Stimulated activated CD8-positive, alpha-beta memory T cell treated with anti-CD3 and anti-CD28 coated beads, Interleukin-7, amount 100 ng/mL, for 4 hours (primary cell): ENCODE results near the gene CD3E.
A peak's percentile ranks its signal among the peaks of the same experiment; 100 is the strongest.

Experiments used
- DNase-seq, 2 donors: peaks; one replicate each; pipeline ENCODE4 v3.0.0-alpha.2; 2020; ENCODE audit warnings: low read depth in 2 of 2

The CD3E gene

DNA sequence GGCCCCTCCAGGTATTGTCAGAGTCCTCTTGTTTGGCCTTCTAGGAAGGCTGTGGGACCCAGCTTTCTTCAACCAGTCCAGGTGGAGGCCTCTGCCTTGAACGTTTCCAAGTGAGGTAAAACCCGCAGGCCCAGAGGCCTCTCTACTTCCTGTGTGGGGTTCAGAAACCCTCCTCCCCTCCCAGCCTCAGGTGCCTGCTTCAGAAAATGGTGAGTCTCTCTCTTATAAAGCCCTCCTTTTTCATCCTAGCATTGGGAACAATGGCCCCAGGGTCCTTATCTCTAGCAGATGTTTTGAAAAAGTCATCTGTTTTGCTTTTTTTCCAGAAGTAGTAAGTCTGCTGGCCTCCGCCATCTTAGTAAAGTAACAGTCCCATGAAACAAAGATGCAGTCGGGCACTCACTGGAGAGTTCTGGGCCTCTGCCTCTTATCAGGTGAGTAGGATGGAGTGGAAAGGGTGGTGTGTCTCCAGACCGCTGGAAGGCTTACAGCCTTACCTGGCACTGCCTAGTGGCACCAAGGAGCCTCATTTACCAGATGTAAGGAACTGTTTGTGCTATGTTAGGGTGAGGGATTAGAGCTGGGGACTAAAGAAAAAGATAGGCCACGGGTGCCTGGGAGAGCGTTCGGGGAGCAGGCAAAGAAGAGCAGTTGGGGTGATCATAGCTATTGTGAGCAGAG is at the start of gene CD3E:
Gene CD3E (plus strand): TSS at position 163 of the 681 bp plus-strand sequence. CDS start 223 bp downstream, at position 386.
- peak; percentile 33 to 54 for DNase-seq

DNA sequence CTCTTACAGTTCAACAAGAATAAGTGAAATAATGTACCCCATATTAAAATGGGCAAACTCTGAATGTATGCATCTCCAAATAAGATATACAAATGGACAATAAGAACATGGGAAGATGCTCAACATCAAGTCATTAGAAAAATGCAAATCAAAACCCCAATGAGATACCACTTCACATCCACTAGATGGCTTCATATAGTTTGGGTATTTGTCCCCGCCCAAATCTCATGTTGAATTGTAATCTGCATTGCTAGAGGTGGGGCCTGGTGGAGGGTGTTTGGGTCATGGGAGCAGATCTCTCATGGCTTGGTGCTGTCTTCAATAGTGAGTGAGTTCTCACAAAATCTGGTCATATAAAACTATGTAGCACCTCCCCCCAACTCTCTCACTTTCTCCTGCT is 46.1 kb upstream of the CD3E start:
- DNase-seq, result no peak

DNA sequence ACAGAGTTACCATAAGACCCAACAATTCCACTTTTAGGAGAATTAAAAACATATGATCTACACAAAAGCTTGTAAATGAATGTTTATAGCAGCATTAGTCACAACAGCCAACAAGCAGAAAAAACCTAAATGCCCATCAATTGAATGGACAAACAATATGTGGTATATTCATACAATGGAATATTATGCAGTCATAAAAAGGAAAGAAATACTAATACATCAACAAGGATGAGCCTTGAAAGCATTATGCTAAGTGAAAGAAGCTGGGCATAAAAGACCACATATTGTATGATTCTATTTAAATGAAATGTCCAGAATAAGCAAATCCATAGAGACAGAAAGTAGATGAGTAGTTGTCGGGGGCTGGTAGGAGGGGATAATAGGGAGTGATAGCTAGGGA is 45.4 kb upstream of the CD3E start:
- DNase-seq, result no peak

DNA sequence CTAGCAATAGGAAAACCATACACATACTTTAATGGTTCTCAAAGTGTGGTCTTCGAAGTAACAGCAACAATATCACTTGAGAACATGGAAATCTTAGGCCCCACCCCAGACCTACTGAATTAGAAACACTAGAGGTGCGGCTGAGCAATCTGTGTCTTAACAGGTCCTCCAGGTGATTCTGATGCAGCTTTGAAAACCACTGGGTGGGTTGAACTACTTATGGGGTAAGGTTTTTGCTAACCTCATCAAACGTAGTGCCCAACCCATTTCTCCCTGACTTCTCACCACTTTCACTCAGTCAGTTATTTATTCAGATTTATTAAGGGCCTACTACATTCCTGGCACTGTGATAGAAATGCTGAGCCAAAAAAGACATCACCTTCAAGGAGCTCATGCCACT is 44.2 kb upstream of the CD3E start:
- DNase-seq, result no peak

DNA sequence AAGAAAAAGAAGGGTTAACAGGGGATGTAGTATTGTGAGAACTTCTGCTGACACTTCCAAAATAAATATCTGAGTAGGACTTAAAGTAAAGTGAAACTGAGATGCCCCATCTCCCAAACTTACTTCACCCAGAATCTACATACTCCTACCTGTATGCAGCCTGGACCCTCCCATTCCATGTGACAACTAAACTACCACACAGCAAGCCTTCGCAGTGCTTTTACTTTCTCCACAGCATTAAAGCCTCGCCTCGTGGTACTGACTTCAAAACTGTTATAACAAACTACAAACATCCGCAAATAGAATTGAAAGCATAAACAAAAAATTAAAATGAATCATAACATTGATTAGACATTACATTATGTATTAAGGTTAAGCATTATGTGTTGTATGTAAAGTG is 41.4 kb upstream of the CD3E start:
- DNase-seq, result no peak

DNA sequence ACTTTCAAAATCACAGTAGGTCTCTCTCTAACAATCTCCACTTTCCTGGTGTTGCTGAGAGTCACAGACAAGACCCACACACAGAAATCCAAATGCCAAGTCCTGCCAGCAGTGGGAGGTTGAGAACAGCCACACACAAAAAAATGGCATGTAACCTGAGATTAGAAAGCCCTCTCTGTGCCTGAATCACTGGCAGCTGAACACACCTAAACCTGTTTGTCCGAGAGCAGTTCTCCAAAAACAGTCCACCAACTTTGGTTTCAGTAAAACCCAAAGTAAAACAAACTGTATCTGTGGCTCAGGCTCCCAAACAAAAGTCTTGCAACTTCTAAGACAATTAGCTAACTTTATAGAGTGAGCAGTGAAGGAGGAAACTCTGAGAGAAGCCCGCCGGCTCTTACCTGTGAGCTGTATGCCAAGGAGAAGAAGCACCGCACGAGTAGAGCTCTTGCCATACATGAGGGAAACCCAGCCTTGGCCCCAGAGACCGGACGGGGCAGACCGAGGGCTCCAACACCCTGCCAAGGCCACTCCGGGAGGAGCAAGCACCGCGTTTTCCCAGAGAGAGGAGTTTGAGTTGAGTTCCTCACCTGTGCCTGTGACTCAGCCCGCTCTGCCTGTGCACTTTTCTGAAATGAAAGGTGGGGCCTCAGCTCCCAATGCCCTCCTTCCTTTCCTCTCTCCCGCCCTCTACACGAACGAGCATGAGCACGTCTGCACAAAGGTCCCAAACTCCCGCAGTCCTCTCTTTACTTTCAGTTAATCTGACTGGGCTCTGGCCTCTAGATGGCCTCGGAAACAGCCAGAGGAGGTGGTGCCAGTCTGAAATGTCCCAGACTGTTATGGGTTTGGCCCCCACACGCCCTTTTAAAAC is 40.6 kb upstream of the CD3E start, which contains the start of gene MPZL2:
Gene MPZL2 (minus strand): TSS at position 603 of the 874 bp plus-strand sequence. CDS start 144 bp downstream, at position 459.
- DNase-seq, result no peak

DNA sequence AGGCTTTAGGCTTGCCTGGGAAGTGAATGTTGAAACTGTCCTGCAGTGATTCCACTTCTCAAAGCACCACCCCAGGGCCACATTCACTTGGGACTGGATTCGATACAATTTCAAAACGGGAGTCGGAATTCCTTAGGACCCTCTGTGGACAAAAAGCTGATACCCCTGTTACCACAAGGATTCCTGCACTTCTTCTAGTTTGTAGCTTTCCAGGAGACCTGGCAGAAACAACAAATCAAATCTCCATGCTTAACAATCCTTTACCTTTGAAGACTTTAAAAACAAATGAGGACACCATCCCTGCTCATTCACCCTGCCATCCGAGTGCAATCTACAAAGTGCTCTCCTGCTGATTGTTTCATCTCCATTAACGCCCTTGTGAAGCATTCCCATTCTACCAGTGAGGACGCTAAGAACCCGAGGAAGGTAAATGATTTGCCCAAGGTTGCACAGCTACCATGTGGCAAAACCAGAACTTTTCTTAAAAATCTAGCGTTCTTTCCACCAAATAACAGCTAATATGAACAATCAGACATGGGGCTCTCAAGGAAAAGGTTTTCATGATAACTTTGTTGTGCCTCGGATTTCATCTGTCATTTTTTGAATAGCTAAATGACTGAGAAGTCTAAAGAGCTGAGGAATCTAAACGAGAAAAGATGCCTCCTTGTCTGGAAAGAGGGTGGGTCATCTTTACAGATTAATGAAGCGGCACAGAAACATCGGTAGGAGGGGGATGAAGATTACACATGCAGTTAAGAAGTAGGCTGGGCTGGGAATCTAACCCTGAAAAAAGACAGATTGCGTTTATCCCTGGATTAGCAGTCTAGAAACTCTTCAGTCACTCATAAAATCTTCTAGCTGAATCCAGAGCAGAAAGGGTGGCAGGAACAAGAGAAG is 39.7 kb upstream of the CD3E start:
- DNase-seq, result no peak

DNA sequence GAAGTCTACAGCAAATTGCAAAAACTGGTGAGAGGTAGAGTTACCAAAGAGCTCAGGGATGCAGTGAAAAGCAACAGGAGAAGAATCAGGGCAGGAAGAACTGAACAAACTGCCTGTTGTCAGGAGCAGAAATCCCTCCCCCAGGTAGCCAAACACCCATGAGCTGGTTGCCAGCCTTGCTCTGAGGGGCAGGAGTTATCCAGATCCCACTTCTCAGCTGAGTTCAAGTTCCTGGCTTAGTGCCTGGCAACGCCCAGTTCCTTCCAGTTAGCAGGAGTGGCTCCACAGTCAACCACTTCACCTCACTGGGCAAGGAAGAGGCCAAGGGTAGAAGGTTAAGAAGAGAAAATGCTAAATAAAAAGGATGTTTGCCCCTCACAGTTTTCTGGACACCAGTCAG is 38.6 kb upstream of the CD3E start:
- DNase-seq, result no peak

DNA sequence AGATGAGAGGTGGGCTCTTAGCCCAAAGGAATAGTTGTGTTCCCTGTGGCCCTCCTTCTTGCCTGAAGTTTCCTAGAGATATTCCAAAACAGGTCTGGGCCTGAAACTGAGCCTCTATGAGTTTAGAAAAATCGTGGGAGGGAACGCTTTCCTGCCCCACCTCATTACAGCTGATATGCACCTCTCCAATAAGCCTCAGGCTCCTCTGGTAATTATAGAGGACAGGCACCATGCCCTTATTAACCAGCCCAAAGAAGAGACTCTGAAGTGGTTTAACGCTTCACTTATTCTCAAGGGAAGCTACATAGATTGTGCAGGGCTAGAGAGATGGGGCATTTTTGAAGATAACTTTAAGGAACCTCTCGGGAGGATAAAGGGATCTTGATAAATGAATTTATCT is 37.0 kb upstream of the CD3E start:
- no peak for DNase-seq

DNA sequence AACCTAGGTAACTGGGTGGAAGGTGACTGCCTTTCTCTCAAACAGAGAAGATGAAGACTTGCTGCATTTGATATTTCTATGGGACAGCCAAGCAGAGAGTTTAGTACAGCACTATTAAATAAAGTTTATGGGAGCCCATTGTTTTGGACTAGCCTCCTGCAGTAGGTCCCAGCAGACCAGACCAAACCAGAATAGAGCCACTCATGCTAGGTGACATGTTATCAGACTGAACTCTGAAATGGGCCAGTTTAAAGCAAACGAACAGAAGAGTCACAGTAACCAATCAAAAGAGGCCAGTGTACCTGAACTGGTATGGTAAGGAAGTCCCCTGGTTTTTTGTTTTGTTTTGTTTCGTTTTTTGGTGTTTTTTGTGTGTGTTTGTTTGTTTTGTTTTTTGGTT is 32.5 kb upstream of the CD3E start:
- DNase-seq, result no peak

DNA sequence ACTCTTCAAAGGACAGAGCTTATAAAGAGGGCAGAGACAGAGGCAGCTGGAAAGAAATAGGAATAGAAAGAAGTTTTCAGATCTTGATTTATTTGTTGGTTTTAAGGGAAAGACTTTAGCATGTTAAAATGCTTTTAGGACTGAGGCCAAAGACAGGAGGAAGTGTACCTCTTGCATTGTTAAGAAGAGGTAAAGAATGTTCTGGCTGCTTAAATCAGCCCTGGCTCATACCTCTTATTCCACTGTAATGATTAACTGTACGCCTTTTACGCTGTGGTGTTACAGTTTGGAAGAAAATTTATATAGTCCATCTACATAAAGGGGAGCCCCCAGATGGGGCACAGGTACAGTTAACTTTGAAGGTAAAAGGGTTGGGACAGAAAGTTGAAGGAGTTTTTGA is 30.3 kb upstream of the CD3E start:
- no peak for DNase-seq

DNA sequence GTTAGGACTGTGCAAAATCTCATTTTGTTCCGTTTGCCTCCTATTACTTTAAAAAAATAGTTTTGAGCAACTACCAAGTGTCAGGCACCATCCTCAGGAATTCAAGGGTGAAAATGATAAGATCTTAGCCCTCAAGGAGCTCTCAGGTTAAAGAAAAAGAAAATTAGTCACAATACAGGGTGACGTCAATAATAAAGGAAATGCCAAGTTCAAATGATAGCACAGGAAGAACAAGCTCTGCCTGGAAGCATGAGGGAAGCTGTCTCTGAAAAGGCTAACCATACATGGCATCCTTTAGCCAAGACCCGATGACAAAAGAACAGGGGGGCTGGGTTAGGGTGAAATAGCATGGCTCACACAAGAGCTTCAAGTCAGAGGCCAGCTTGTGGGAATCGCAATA is 29.4 kb upstream of the CD3E start:
- no peak for DNase-seq

DNA sequence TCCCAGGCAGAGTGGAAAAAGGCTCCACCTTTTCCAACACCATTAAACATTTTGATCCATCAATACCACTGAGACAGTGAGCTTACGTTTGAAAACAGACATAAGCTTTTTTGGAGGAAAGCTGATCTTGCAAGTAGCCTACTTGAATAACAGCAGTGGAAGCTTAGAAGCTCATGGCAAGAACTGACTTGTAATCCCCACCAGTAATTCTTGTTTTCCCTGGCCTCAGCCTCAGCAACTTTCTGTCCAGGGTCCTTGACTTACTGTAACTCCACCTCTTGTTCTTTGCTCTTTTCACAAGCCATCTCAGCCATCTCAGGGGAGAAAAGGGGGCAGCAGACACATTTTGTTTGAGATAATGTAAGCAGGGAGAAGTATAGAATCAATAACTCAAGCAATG is 28.1 kb upstream of the CD3E start:
- no peak for DNase-seq

DNA sequence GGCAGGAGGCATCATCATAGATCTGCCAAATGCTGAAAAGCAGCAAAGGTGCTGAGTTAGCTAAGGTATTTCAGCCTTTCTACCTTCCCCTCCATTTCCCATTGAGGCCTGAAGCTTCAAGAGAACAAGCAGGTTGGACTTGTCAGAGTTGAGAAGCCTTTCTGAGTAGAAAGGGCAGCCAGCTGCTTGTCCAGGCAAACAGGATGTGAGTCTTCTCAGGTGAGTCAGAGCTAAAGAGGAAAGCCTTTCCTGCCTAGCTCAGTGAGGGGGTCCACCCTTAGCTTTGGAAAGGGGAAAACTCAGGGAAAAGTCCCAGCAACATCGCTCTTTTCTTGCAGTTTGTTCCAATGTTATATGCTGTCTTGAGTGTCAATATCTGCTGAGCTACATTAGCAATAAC is 27.2 kb upstream of the CD3E start:
- no peak for DNase-seq

DNA sequence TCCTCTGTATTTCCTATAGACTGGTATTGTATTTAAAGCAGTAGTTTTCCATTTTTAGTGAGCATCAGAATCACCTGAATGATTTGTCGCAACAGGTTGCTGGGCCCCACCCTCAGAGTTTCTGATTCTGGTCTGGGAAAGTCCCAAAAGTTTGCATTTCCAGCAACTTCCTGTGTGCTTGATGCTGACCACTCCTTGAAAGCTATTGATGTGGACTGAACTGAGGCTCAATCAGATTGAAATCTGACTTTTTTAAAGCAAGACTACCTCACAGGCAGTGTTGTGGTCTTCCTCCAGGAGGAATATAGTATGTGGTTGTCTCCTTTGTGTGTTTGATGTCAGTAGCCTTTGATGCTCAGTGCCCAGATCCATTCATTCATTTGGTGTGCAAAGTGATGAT is 23.2 kb upstream of the CD3E start:
- no peak for DNase-seq

DNA sequence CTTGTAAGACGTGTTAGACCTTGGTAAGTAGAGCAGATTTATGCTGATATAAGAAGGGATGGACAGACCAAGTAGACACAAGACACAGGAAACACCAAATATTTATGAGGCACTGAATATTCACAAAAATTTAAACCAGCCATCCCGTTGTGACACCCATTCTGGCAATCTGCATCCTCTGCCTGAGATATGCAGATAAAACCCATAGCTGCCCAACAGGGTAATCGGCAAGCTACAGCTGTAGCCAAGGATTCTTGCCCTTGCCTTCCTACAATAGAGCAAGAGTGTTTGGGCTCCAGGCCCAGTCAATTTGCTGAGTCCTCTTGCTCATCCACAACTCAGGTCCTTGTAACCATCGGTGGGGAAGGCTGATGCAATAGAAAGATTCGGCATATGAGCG is 21.9 kb upstream of the CD3E start:
- no peak for DNase-seq

DNA sequence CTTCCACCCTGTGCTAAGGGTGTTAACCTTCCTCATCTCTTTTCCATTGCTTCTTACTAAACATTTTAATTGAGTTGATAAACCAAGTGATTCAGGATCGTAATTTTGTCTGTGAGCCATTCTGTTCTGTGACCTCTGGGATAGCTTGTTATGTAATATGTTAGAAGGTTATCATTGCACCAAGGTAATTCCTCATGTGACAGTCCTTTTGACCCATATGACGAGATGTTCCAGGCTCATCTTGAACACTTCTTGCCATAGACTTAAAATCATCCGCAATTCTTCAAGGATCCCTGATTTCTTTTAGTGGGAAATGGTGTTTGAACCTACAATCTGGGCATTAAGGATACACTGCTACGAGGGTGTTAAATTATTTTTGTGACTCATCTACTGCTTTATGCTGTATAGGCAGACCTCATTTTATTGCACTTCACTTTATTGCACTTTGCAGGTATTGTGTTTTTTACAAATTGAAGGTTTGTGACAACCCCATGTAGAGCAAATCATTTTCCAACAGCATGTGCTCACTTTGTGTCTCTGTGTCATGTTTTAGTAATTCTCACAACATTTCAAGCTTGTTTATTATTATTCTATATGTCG is 21.4 kb upstream of the CD3E start:
- no peak for DNase-seq

DNA sequence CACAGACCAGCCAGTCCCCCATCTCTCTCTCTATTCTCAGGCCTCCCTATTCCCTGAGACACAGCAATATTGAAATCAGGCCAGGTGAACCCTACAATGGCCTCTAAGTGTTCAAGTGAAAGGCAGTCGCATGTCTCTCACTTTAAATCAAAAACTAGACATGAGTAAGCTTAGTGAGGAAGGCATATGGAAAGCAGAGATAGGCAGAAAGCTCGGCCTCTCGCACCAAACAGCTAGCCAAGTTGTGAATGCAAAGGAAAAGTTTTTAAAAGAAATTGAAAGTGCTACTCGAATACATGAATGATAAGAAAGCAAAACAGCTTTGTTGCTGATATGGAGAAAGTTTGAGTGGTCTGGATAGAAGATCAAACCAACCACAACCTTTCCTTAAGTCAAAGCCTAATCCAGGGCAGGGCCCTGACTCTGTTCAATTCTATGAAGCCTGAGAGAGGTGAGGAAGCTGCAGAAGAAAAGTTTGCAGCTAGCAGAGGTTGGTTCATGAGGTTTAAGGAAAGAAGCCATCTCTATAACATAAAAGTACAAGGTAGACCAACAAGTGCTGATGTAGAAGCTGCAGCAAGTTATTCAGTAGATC is 20.7 kb upstream of the CD3E start:
- DNase-seq, result no peak

DNA sequence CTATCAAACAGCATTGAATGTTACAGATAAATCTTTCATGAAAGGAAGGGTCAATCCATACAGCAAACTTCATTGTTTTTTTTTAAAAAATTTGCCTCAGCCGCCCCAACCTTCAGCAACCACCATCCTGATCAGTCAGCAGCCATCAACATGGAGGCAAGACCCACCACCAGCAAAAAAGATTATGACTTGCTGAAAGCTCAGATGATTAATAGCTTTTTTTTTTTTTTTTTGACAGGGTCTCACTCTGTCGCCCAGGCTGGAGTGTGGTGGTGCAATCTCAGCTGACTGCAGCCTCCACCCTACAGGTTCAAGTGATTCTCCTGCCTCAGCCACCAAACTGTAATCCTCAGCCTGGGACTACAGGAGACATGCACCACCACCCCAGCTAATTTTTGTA is 18.0 kb upstream of the CD3E start:
- DNase-seq, result no peak

DNA sequence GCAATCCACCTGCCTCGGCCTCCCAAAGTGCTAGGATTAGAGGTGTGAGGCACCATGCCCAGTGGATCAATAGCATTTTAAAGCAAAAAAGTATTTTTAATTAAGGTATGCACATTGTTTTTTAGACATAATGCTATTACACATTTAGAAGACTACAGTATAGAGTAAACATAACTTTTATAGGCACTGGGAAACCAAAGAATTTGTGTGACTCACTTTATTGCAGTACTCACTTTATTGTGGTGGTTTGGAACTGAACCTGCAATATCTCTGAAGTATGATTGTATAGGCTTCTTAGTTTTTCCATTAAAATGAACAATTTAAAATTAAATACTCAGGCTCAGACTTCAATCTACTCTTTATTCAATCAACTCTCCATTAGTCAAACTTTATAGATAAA is 17.5 kb upstream of the CD3E start:
- no peak for DNase-seq

DNA sequence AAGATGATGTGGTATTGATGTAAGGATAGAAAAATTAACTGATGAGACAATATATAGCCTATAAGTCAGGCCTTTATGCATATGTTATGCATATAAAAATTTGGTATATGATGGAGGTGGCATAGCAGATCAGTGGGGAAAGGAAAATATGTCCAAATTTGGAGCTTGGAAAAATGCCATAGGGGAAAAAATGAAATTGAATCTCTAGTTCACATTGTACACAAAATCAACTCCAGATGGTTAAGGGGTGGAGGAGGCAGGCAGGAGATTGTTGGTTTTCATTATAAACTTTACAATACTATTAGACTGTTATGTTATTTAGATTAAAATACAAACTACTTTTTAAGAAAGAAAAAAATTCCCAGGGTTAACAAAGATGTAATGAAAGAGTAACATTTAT is 15.1 kb upstream of the CD3E start:
- no peak for DNase-seq
